SW480 (cell line): ENCODE results near the gene RAET1G.
"Not testable (repeated sequence)": the region's sequence is repeated elsewhere in the genome, so short reads cannot be mapped to it uniquely, and the experiment has no call there.

Experiments
- DNase-seq: peaks from one replicate; pipeline ENCODE4 v3.0.0-alpha.2; 2016; ENCODE audit warnings: low spot score

RAET1G gene, protein sequence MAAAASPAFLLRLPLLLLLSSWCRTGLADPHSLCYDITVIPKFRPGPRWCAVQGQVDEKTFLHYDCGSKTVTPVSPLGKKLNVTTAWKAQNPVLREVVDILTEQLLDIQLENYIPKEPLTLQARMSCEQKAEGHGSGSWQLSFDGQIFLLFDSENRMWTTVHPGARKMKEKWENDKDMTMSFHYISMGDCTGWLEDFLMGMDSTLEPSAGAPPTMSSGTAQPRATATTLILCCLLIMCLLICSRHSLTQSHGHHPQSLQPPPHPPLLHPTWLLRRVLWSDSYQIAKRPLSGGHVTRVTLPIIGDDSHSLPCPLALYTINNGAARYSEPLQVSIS

DNA sequence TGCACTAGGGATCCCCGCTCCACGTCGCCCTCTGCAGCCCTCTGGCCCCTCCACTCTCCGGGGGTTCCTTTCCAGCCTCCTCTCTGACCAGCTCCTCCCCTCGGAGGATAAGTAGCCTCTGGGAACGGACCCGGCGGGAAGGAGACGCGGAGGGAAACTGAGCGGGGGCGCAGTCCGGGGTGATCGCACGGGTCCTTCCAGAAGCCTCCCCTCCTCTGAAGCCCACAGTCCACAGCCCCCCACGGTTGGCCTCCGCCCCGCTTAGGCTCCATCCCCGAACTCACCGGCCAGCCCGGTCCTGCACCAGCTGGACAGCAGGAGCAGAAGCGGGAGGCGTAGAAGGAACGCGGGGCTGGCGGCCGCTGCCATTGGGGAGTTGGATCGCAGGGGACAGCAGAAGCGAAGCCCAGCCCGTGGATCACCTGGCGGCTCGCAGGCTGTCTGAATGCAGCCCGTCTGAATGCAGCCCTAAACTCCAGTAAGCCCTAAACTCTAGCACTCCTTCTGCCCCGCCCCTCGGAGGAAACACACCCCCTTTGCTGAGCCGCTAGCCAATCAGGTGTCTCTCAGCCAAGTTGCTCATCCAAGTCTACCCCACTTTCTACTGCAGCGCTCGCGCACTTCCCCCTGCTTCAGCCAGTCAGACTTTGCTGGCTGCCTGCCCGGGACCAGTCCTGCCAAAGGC, at the start of gene RAET1G:
Gene RAET1G (minus strand): TSS at position 480 of the 685 bp plus-strand sequence. CDS start 111 bp downstream, at position 369.
- DNase-seq = peak; percentile 89

DNA sequence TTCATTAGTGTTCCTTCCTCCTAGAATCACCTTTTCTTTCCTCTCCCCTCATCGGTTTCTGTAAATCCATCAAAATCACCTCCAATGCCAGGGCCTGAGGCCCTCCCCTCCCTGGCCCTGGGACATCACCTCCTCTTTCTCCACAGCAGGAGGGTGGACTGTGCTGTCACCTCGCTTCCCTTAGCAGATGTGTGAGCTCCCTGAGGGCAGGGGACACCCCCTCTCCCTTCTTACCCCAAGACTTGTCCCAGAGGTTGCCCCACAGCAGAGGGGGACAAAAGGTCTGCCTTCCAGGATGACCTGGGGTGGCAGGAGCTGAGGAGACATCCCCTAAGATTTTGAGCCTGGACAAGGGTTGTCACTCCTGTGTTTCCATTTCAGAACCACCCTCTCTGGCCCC, 46.7 kb upstream of the RAET1G start:
- no peak for DNase-seq

DNA sequence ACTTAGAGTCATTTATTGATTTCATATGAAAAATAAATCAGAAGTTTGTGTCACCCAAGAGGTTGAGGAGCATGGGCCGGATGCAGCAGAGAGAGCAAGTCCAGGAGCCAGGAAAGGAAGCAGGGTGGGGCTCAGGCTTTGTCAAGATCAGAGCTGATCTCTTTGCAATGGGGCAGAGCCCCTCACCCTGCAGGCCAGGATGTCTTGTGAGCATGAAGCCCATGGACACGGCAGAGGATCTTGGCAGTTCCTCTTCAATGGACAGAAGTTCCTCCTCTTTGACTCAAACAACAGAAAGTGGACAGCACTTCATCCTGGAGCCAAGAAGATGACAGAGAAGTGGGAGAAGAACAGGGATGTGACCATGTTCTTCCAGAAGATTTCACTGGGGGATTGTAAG, 46.0 kb upstream of the RAET1G start:
- not testable (repeated sequence) for DNase-seq

DNA sequence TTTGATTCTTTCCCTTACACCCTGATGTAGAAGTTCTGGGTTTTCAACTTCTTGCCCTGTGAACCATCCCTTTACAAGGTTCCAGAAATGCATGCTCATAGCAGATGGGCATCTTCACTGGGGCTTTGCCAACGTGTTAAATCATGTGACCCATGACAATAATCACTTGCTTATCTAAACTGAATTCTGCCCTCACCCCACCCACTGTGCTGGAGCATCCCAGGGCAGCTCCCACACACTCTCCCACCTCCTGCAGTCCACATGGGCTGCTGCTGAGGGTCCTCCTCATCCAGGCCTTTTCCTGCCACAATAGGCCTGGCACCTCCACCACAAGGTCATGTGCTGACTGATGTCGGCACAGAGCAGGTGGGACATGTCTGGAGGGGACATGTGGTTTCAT, 45.1 kb upstream of the RAET1G start:
- DNase-seq = not testable (repeated sequence)

DNA sequence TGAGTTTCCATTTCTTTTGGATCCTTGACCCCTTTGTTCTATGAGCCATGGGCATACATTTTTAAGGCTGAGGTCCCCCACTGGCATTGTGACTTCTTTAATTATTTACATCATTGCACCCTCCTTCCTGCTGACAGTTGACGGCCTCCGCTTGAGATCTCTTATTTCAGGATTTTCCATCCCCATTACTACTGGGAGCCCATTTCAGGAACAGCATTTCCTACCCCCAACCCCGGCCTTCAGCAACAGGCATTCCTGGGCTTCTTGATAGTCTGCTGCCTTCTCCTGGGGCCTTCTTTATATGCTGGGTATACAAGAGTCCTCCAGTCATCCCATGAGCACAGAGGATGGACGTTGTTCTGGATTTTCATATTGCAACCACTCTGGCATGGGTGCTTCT, 44.7 kb upstream of the RAET1G start:
- no peak for DNase-seq

DNA sequence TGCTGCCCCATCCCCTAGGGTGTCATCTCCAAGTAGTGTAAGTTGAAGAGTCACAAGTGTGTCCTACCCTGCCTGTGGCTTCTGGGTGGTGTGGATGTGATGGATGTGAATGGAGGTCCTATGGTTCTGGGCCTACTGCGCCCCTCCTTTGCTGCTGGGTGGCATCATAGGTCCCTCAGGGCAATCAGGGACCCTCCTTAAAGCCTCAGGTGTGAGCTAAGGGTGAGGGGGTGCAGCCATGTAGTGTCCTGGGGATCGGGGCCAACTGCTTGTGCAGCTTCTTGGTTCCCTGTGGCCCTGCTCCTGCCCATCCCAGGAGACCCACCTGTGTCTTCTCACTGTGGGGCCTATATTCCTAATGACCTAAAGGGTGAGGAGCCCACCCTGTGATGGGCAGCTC, 43.4 kb upstream of the RAET1G start:
- DNase-seq = not testable (repeated sequence)

DNA sequence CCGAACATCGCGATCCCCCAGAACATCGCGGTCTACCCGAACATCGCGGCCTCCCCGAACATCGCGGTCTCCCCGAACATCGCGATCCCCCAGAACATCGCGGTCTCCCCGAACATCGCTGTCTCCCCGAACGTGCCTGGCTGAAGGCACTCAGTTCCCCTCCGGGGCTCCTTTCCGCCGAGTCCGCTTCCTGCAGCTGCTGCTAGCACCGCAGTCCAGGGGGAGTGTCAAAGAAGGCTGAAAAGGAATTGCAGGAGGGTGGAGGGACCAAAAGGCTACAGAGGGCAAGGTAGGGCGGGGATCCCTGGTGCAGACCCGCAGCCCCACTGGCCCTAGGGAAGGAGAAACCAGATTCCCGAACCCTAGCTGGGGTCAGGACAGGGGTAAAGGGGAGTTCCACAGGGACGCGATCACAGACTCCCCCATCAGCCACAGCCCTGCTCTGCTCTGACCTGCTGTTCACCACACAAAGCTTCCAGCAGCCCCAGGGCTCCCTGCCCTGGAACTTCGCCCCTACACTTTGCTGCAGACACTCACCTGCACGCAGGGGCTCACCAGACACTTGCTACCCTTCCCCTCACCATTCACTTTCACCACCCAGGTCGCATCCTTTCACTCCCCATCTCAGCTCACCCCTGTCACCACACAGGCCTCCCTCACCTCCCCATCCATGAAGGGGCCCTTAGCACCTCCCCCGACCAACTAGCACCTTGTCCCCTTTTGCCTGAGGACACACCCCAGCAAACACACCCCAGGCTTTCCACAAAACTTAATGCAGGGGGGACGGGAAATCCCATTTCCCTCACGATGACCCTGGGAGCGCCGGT, 42.5 kb upstream of the RAET1G start:
- DNase-seq = no peak

DNA sequence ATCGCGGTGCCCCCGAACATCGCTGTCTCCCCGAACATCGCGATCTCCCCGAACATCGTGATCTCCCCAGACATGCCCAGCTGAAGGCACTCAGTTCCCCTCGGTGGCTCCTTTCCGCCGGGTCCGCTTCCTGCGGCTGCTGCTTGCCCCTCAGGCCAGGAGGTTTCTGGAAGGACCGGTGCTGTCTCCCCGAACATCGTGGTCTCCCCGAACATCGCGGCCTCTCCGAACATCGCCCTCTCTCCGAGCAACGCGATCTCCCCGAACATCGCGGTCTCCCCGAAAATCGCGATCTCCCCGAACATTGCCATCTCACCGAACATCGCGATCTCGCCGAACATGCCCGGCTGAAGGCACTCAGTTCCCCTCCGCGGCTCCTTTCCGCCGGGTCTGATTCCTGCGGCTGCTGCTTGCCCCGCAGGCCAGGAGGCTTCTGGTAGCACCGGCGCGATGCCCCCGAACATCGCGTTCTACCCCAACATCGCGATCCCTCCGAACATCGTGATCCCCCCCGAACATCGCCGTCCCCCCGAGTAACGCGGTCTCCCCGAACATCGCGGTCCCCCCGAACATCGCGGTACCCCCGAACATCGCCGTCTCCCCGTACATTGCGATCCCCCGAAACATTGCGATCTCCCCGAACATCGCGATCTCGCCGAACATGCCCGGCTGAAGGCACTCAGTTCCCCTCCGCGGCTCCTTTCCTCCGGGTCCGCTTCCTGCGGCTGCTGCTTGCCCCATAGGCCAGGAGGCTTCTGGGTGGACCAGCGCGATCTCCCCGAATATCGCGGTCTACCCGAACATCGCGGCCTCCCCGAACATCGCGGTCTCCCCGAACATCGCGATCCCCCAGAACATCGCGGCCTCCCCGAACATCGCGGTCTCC, 41.6 kb upstream of the RAET1G start:
- DNase-seq = no peak

DNA sequence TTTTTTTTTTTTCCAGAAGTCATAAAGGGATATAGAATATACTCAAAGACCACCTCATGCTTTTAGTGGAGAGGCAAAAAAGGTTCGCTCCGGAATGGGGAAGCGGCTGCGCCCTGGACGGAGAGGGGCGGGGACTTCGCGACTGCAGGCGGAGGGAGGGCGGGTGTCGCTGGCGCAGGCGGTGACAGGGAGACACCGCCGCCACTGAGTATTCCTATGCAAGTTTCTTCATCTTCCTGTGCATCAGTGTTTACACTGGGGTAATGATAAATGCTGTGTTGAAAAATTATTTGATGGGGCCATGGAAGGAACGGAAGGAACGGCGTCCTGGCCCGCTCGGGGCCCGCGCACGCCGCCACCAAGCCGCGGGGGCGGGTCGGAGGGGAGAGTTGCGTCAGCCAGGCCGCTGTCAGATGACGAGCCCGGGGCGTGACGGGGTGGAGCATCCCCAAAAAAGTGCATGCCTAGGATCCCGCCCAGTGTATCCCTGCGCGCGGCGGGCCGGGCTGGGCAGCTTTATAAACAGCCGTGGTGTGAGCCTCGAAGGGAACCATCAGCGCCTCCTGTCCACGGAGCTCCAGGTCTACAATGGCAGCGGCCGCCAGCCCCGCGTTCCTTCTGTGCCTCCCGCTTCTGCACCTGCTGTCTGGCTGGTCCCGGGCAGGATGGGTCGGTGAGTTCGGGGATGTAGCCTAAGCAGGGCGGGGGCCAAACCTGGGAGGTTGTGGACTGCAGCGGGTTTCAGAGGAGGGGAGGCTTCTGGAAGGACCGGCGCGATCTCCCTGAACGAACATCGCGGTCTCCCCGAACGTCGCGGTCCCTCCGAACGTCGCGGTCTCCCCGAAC, 40.8 kb upstream of the RAET1G start, which contains the start of gene ULBP1:
Gene ULBP1 (plus strand): TSS at position 482 of the 846 bp plus-strand sequence. CDS start 107 bp downstream, at position 589.
- peak; percentile 83 for DNase-seq

DNA sequence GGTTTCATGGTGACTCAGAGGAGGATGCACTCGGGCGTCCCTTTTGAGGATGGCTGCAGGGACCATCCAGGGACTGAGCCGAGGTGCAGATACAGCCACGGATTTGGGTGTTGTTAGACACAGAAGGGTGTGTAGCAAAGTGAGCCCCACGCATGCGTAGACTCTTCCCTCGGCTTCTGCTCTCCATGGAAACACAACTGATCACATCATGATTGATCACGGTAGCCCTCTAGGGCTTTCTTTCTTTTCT, 40.2 kb upstream of the RAET1G start:
- DNase-seq = peak; percentile 84

DNA sequence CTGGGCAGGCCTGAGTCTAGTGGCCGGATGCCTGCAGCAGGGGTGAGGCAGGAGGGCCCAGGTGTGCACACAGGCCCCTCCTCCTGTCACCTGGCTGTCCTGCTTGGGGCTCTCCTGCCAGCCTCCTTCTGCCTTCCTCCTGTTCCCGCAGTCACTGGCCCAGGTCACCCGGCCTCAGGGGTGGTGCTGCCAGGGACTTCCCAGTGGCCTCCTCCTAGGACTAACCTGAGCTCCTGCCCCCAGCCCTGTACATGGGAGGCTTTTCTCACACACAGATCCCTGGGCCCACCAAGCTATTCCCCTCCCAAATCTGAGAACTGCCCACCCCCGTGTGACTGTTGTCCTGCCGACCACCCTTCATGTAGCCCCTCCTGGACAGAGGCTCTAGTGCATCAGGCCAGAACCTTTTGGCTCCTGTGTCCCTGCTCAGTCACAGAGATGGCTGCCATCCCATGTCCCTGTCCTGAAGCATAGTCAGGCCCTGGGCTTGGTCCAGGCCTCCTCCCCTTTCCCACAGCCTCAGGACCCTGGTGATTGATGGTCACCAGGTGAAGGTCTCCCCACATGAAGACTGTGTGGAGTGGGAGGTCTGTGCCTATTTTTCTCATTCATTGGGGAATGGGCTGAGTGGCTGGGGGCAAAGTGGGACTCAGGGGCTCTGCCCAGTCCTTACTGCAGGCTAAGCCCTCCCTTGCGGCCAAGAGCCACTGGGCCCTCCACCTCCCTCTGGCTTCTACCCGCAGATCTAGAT, 39.7 kb upstream of the RAET1G start:
- DNase-seq = no peak

DNA sequence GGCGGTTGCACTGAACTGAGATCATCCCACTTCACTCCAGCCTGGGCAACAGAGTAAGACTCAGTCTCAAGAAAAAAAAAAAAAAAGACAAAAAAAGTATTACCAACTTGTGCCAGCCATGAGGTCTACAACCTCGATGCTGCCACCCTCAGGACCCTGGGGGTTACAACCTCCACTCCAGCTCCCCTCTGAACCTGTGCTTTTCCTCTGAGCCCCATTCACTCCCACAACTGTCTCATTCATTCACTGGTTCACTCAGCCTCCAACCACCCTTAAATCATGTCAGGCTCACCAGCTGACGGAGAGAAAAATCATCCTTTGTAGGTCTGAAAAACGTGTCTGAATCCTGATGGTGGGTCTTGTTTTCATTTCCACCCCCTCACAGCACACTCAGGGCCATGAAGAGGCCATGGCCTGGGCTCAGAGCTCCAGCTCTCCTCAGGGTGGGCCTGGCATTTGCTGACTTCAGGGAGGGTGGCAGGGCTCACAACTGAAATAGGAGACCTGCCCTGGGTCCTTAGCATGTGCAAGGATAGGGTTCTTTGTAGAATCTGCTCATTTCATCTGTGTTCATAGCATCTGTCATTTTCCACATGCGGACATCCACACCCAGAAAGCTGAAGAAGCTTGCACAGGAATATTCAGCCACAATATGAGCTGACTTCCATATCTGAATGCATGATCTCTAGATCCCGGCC, 39.0 kb upstream of the RAET1G start:
- peak; percentile 35 for DNase-seq

DNA sequence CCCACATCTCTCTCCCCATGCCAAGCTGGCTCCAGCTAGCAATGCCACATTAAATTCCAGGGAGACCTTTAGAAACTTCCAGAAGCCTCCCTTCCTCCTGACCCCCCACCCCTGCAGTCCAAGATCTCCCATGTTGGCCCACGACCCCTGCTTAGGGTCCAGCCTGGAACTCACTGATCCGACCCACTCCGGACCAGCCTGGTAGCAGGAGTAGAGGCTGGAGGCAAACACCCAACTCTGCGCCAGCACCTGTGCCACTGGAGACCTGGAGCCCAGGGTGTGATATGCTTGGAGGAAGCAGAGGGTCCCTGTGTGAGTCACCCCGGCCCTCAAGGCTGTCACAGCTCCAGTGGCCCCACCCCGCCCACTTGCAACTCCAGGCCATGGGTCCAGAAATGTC, 37.6 kb upstream of the RAET1G start:
- no peak for DNase-seq

DNA sequence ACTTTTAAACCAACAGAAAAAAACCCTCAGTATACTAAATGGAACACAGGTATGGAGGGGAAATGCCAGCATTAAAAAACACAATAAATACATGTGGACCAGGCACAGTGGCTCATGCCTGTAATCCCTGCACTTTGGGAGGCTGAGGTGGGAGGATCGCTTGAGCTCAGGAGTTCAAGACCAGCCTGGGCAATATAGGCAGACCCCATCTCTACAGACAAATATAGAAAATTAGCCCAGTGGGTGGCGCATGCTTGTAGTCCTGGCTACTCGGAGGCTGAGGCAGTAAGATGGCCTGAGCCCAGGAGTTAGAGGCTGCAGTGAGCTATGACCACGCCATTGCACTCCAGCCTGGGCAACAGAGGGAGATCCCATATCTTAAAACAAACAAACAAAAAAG, 36.9 kb upstream of the RAET1G start:
- not testable (repeated sequence) for DNase-seq

DNA sequence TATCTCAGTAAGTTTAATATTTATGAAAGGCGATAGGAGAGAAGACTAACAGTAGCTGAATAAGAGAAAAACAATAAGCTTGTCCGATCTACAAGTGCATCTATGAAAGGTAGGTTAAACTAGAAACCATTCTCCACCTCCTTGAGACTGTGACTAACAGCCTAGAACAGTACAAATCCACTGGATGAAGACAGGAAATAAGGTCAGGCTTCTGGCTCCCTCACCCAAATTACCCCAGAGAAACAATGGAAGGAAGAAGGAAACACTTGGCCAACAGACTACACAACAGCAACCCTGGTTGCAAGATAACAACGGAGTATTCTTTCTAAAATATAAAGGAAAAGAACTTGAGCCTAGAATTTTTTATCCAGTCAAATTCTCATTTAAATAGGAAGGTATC, 35.2 kb upstream of the RAET1G start:
- not testable (repeated sequence) for DNase-seq

DNA sequence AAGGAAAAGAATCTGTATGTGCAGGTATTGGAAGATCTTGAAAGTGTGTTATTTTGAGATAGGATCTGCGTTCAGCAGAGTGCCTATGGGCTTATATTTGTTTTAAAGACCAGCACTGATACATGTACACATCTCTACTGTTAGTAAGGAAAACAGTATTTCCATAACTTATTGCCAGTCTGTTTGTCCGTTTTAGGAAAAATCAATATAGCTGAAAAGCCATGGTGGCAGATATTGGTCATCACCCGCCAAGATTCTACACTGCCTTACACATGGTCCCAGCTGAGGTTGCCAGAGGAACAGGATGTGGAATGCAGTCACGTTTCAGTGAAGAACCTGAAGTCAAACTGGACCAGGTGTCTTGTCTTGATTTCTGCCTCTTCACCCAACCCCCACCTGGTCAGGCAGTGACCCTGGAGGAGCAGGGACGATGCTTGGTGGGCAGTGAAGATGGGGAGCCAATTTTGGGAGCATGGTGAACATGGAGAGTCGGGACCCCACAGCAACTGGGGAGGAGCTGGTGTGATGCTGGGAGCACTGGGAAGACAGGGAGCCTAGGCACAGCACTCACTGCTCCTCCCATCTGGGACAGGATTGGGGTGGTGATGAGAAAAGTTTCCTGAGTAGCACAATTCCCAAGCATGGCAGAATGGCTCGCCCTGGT, 32.9 kb upstream of the RAET1G start:
- DNase-seq = not testable (repeated sequence)

DNA sequence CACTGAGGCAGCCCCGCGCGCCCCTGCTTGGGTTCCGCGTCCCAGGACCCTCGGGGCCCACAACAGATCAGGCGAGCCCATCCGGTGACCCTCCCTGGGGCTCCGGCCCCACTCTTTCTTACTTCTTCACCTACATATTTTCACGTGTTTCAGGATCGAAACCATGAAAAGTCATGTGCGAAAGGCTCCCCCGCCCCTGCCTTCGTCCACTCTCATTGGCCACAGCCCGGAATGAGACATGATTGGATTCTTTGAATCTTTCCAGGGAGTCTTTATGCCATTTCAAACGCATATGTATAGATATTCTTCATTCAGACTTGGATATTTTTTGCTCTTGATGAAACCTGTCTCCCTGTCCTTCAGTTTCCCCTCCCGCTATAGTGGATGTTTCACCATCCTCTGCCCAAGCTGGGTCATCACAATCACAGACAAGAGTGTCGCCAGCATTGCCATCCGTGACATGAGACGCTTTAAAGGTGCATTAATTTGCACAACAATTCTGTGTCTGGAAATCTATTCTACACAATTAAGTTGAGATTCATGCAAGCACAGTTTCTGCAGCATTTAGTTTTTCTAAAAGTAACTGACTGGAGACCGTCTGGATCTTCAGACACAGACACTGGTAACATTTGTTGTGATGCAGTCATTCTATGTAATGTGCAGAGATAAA, 32.2 kb upstream of the RAET1G start:
- not testable (repeated sequence) for DNase-seq

DNA sequence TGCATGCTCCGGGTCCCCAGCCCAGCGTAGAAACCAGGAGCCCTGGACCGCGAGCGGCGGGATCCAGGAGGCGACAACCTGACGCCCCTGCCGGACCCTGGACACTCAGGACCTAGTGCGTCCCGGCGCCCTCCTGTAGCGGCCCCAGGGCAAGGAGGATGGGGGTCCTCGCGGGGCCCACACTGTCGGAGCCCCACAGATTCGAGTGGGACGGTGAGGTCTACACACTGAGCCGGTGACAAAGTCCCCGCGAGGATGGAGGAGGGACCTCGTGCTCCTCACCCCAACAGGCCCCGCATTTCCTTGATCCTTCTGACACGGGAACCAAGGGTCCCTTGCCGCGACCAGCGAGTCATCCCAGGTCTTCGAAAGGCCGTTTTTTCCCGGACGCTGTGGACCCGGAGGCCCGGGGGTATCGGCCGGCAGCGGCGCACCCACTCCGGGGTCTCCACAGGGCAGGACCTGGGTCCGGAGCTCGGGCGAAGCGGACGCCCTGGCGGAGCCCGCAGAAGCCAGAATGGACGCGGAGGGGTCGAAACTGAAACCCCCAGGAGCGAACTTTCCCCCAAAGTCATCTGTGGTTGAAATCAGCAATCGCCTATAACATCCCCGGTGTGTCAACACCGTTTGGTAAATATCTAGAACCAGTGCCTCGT, 31.5 kb upstream of the RAET1G start:
- DNase-seq = not testable (repeated sequence)
